IMR-90 (cell line): ENCODE results near the gene IMPG2. TPM values are rescaled to one million over a fixed set of nuclear protein-coding genes. Genes with fewer than 3 reads are reported as not detected.

Experiments
- ATAC-seq: fragments of 200-7000 bp; cut with Tn5 transposase; 2 replicates; pipeline ENCODE4 v1.9.1; 2020; ENCODE audit warnings: low read depth, mild to moderate bottlenecking, moderate library complexity
- BruUV-seq: library from RNA; stranded (reverse); fragments of 400-500 nt; replicated peaks from 2 replicates; lab custom pipeline; 2021; lab: Mats Ljungman, UMichigan
- CTCF ChIA-PET: fragments of 300-600 bp; formaldehyde crosslinking; extraction: SDS; loops from one replicate; lab custom pipeline; 2021; ENCODE audit warnings: antibody characterized with exemption; lab: Yijun Ruan, JAX
- POLR2A ChIA-PET: fragments of 300-600 bp; sonication (Branson Sonifier 250); formaldehyde crosslinking; loops from one replicate; lab custom pipeline; 2022; ENCODE audit warnings: antibody characterized with exemption; ENCODE audit not compliant: unreplicated experiment; lab: Charles Lee
- DNase-seq: peaks from one replicate; pipeline ENCODE4 v3.0.0; 2013
- H2AFZ ChIP-seq: replicated peaks from 2 replicates; pipeline ENCODE3; 2013; ENCODE audit warnings: low read length, mild to moderate bottlenecking; ENCODE audit not compliant: poor library complexity
- H2AK5ac ChIP-seq: 2 replicates; pipeline ENCODE4 v1.6.1; 2013; ENCODE audit warnings: low read depth, low read length, inconsistent platforms
- H2AK9ac ChIP-seq: replicated peaks from 2 replicates; pipeline ENCODE3; 2013; ENCODE audit warnings: mild to moderate bottlenecking, low read depth, low read length, moderate library complexity; ENCODE audit not compliant: poor library complexity
- H2BK120ac ChIP-seq: 2 replicates; pipeline ENCODE4 v1.6.1; 2013; ENCODE audit warnings: low read depth, low read length, inconsistent platforms
- H2BK15ac ChIP-seq: 3 replicates; pipeline ENCODE4 v1.6.1; 2013; ENCODE audit warnings: low read depth, low read length, inconsistent platforms
- H2BK20ac ChIP-seq: 2 replicates; pipeline ENCODE4 v1.6.1; 2013; ENCODE audit warnings: low read depth, mild to moderate bottlenecking, inconsistent platforms, low read length, moderate library complexity
- H2BK5ac ChIP-seq: 2 replicates; pipeline ENCODE4 v1.6.1; 2013; ENCODE audit warnings: mild to moderate bottlenecking, low read depth, low read length, inconsistent platforms; ENCODE audit not compliant: poor library complexity, severe bottlenecking
- H3K14ac ChIP-seq: replicated peaks from 2 replicates; pipeline ENCODE4 v1.6.1; 2013; ENCODE audit warnings: low read depth, low read length, inconsistent platforms
- H3K18ac ChIP-seq: 2 replicates; pipeline ENCODE4 v1.6.1; 2013; ENCODE audit warnings: low read depth, low read length, control low read depth
- H3K23ac ChIP-seq: 2 replicates; pipeline ENCODE4 v1.6.1; 2013; ENCODE audit warnings: low read depth, low read length, inconsistent platforms
- H3K27ac ChIP-seq: 2 replicates; pipeline ENCODE4 v1.5.1; 2013; ENCODE audit warnings: mild to moderate bottlenecking, control low read depth, low read length; ENCODE audit not compliant: insufficient read depth
- H3K27me3 ChIP-seq: 2 replicates; pipeline ENCODE4 v1.6.1; 2013; ENCODE audit warnings: low read length; ENCODE audit not compliant: control insufficient read depth, insufficient read depth
- H3K36me3 ChIP-seq: 2 replicates; pipeline ENCODE4 v1.6.1; 2013; ENCODE audit warnings: low read length, mixed read lengths; ENCODE audit not compliant: control insufficient read depth, insufficient read depth
- H3K4ac ChIP-seq: 2 replicates; pipeline ENCODE4 v1.6.1; 2013; ENCODE audit warnings: low read depth, low read length, inconsistent platforms
- H3K4me1 ChIP-seq: 2 replicates; pipeline ENCODE4 v1.6.1; 2013; ENCODE audit warnings: low read length, mixed read lengths; ENCODE audit not compliant: control insufficient read depth, insufficient read depth
- H3K4me2 ChIP-seq: 2 replicates; pipeline ENCODE4 v1.6.1; 2013; ENCODE audit warnings: low read depth, mild to moderate bottlenecking, control low read depth, low read length, moderate library complexity
- H3K4me3 ChIP-seq: 2 replicates; pipeline ENCODE4 v1.5.1; 2013; ENCODE audit warnings: low read depth, mild to moderate bottlenecking, control low read depth, low read length, moderate library complexity; ENCODE audit not compliant: insufficient read depth
- H3K56ac ChIP-seq: 2 replicates; pipeline ENCODE4 v1.6.1; 2013; ENCODE audit warnings: low read length, inconsistent platforms; ENCODE audit not compliant: insufficient read depth; ENCODE audit errors: extremely low read depth
- H3K79me1 ChIP-seq, 2 experiments: 2 replicates each; pipeline ENCODE4 v1.6.1; 2013; ENCODE audit warnings: low read length in 2 of 2, inconsistent platforms in 1 of 2, low read depth in 1 of 2
- H3K9ac ChIP-seq: 2 replicates; pipeline ENCODE4 v1.6.1; 2013; ENCODE audit warnings: low read depth, low read length, control low read depth
- H3K9me1 ChIP-seq: 2 replicates; pipeline ENCODE4 v1.6.1; 2013; ENCODE audit warnings: low read length, inconsistent platforms; ENCODE audit not compliant: insufficient read depth
- H3K9me3 ChIP-seq: 2 replicates; pipeline ENCODE4 v1.6.1; 2013; ENCODE audit warnings: low read length; ENCODE audit not compliant: control insufficient read depth, insufficient read depth
- H4K20me1 ChIP-seq: 2 replicates; pipeline ENCODE4 v1.6.1; 2013; ENCODE audit warnings: low read length, inconsistent platforms; ENCODE audit not compliant: insufficient read depth
- H4K5ac ChIP-seq: 2 replicates; pipeline ENCODE4 v1.6.1; 2013; ENCODE audit warnings: mild to moderate bottlenecking, low read depth, low read length, control low read depth
- H4K8ac ChIP-seq, 2 experiments: 2 replicates each; pipeline ENCODE4 v1.6.1; 2013; ENCODE audit warnings: low read depth in 2 of 2, low read length in 2 of 2, control low read depth in 1 of 2, inconsistent platforms in 1 of 2
- H4K91ac ChIP-seq: 2 replicates; pipeline ENCODE4 v1.6.1; 2013; ENCODE audit warnings: low read depth, low read length, inconsistent platforms; ENCODE audit not compliant: insufficient read depth
- BHLHE40 ChIP-seq: fragments of 150-350 bp; IDR thresholded peaks from 2 replicates; pipeline ENCODE4 v1.6.1; 2016; ENCODE audit warnings: mild to moderate bottlenecking, low read depth, low read length
- CEBPB ChIP-seq: IDR thresholded peaks from 2 replicates; pipeline ENCODE4 v1.6.1; 2012; ENCODE audit warnings: low read depth, low read length, improper control_type of control experiment
- CHD1 ChIP-seq: IDR thresholded peaks from 2 replicates; pipeline ENCODE4 v1.6.1; 2012; ENCODE audit warnings: low read depth, low read length, improper control_type of control experiment
- FOS ChIP-seq: fragments of 150-350 bp; IDR thresholded peaks from 2 replicates; pipeline ENCODE4 v1.6.1; 2016; ENCODE audit warnings: low read depth, low read length
- MAFK ChIP-seq: IDR thresholded peaks from 2 replicates; pipeline ENCODE4 v1.6.1; 2012; ENCODE audit warnings: low read depth, low read length, improper control_type of control experiment
- MAZ ChIP-seq: IDR thresholded peaks from 2 replicates; pipeline ENCODE4 v1.6.1; 2012; ENCODE audit warnings: low read depth, mild to moderate bottlenecking, low read length, improper control_type of control experiment, moderate library complexity, borderline replicate concordance
- MXI1 ChIP-seq: IDR thresholded peaks from 2 replicates; pipeline ENCODE4 v1.6.1; 2012; ENCODE audit warnings: low read depth, mild to moderate bottlenecking, low read length, moderate library complexity, borderline replicate concordance
- NFE2L2 ChIP-seq: fragments of 150-350 bp; IDR thresholded peaks from 2 replicates; pipeline ENCODE4 v1.6.1; 2016; ENCODE audit warnings: low read depth, mild to moderate bottlenecking, low read length
- POLR2A ChIP-seq: IDR thresholded peaks from 2 replicates; pipeline ENCODE4 v1.6.1; 2012; ENCODE audit warnings: mild to moderate bottlenecking, low read depth, low read length
- RAD21 ChIP-seq: IDR thresholded peaks from 2 replicates; pipeline ENCODE4 v1.6.1; 2012; ENCODE audit warnings: low read length, improper control_type of control experiment
- RCOR1 ChIP-seq: IDR thresholded peaks from 2 replicates; pipeline ENCODE4 v1.6.1; 2012; ENCODE audit warnings: mild to moderate bottlenecking, low read length, improper control_type of control experiment; ENCODE audit not compliant: insufficient replicate concordance
- RFX5 ChIP-seq: IDR thresholded peaks from 2 replicates; pipeline ENCODE4 v1.8.0; 2012; ENCODE audit warnings: low read depth, mild to moderate bottlenecking, low read length, moderate library complexity
- SMC3 ChIP-seq: fragments of 150-350 bp; IDR thresholded peaks from 2 replicates; pipeline ENCODE4 v1.6.1; 2016; ENCODE audit warnings: low read depth, mild to moderate bottlenecking, antibody characterized with exemption, low read length, moderate library complexity
- WGBS, 2 experiments: methylation state at CpG; one replicate each; pipeline versions ENCODE4 v1.1.5 to v1.1.7; 2013; ENCODE audit warnings: missing lambda C conversion rate in 2 of 2; ENCODE audit not compliant: insufficient read length in 1 of 2; ENCODE audit errors: extremely low coverage in 2 of 2; 5-methylcytosine and 5-hydroxymethylcytosine counted together
- dilution Hi-C: fragments of 300-500 bp; cut with HindIII; formaldehyde crosslinking; loops from one replicate; pipeline ENCODE4 v1.14.3; 2018; ENCODE audit warnings: low sequenced_read_pairs; ENCODE audit not compliant: unreplicated experiment
- in situ Hi-C: fragments of 300-500 bp; cut with MboI; formaldehyde crosslinking; loops from 3 replicates; pipeline ENCODE4 v1.14.3; 2019; ENCODE audit warnings: low sequenced_read_pairs, inconsistent platforms, mixed read lengths
- intact Hi-C: fragments of 100-400 bp; cut with micrococcal nuclease; formaldehyde crosslinking; loops from 2 replicates; pipeline ENCODE4 v1.10.0; 2022
- polyA plus RNA-seq, 3 experiments: library from polyadenylated mRNA; depleted of rRNA; stranded (reverse); fragments of >200 nt; gene quantifications; 2 replicates each; pipeline ENCODE4 v1.2.3, GENCODE V29; 2012; ENCODE audit warnings: low replicate concordance in 1 of 3
- total RNA-seq: library from RNA; depleted of rRNA; stranded (reverse); fragments of >200 nt; gene quantifications from 2 replicates; pipeline ENCODE4 v1.2.3, GENCODE V29; 2012
- TF ChIP-seq, protein P1 (sequence below): fragments of 150-350 bp; IDR thresholded peaks from 2 replicates; pipeline ENCODE4 v1.6.1; 2017; ENCODE audit warnings: mild to moderate bottlenecking, antibody characterized with exemption, low read length, low read depth
- TF ChIP-seq, protein P2 (sequence below): conservative IDR thresholded peaks from 2 replicates; pipeline ENCODE4 v1.5.1; 2012; ENCODE audit warnings: mild to moderate bottlenecking, low read depth, low read length, improper control_type of control experiment
- TF ChIP-seq, protein P3 (sequence below): fragments of 150-350 bp; IDR thresholded peaks from 2 replicates; pipeline ENCODE4 v1.6.1; 2016; ENCODE audit warnings: low read depth, mild to moderate bottlenecking, low read length, moderate library complexity, borderline replicate concordance

The IMPG2 gene
- total and polyA plus RNA-seq, 2 of the 4 experiments (the other 2 are of a cell fraction): 0.10 to 0.18 TPM

DNA sequence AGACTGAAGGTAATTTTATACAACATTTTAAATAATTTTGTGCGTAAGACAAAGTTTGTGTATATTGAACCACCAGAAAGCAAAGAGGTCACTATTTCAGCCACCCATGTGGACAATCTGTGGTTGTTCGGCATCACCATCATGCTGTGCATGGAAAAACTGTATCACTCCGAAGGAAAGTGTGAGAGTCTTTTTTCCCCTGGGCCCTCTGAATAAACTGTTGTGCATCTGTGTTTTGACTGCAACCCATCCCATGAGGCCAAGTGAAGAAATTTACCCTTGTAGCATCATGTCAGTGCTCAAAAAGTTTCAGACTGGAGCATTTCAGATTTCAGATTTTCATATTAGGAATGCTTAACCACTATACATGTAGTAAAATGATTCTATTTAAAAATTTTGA is 85.3 kb downstream of the IMPG2 start:
- no peaks in the 10 kb centered on the region for H4K20me1 ChIP-seq
- in situ Hi-C loops: no loop called here
- WGBS, 2 experiments: no CpG with 5 or more reads among the region's 3 CpGs
- no peak overlapping the region for H3K4ac ChIP-seq
- no peak overlapping the region for H3K27ac ChIP-seq
- ChIA-PET CTCF (no interaction called here), POLR2A (no interaction called here)
- no peak overlapping the region for H3K9ac ChIP-seq
- H3K36me3 ChIP-seq: no peaks in the 10 kb centered on the region
- no peak overlapping the region for H3K14ac ChIP-seq
- intact Hi-C loops: no loop called here
- no peak overlapping the region for H4K91ac ChIP-seq
- H2BK120ac ChIP-seq: no peak overlapping the region
- no TSS peak for BruUV-seq
- H3K4me1 ChIP-seq: no peaks in the 10 kb centered on the region
- no peaks in the 10 kb centered on the region for H3K27me3 ChIP-seq
- no peak overlapping the region for H2BK20ac ChIP-seq
- H2AK9ac ChIP-seq: no peak overlapping the region
- dilution Hi-C loops: no loop called here
- TF ChIP-seq MXI1: no peak
- TF ChIP-seq POLR2A: no peak
- TF ChIP-seq MAZ: no peak
- TF ChIP-seq BHLHE40: no peak
- TF ChIP-seq SMC3: no peak
- no peak for TF ChIP-seq RAD21
- TF ChIP-seq, protein P1, sequence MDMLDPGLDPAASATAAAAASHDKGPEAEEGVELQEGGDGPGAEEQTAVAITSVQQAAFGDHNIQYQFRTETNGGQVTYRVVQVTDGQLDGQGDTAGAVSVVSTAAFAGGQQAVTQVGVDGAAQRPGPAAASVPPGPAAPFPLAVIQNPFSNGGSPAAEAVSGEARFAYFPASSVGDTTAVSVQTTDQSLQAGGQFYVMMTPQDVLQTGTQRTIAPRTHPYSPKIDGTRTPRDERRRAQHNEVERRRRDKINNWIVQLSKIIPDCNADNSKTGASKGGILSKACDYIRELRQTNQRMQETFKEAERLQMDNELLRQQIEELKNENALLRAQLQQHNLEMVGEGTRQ: no peak
- TF ChIP-seq MAFK: no peak
- TF ChIP-seq RFX5: no peak
- TF ChIP-seq, protein P2, sequence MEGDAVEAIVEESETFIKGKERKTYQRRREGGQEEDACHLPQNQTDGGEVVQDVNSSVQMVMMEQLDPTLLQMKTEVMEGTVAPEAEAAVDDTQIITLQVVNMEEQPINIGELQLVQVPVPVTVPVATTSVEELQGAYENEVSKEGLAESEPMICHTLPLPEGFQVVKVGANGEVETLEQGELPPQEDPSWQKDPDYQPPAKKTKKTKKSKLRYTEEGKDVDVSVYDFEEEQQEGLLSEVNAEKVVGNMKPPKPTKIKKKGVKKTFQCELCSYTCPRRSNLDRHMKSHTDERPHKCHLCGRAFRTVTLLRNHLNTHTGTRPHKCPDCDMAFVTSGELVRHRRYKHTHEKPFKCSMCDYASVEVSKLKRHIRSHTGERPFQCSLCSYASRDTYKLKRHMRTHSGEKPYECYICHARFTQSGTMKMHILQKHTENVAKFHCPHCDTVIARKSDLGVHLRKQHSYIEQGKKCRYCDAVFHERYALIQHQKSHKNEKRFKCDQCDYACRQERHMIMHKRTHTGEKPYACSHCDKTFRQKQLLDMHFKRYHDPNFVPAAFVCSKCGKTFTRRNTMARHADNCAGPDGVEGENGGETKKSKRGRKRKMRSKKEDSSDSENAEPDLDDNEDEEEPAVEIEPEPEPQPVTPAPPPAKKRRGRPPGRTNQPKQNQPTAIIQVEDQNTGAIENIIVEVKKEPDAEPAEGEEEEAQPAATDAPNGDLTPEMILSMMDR: no peak
- no peak for TF ChIP-seq NFE2L2
- TF ChIP-seq CHD1: no peak
- TF ChIP-seq RCOR1: no peak
- no peak for TF ChIP-seq CEBPB
- no peak for TF ChIP-seq FOS
- TF ChIP-seq, protein P3, sequence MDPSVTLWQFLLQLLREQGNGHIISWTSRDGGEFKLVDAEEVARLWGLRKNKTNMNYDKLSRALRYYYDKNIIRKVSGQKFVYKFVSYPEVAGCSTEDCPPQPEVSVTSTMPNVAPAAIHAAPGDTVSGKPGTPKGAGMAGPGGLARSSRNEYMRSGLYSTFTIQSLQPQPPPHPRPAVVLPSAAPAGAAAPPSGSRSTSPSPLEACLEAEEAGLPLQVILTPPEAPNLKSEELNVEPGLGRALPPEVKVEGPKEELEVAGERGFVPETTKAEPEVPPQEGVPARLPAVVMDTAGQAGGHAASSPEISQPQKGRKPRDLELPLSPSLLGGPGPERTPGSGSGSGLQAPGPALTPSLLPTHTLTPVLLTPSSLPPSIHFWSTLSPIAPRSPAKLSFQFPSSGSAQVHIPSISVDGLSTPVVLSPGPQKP: no peak
- no peak overlapping the region for H2BK15ac ChIP-seq
- H3K18ac ChIP-seq: no peak overlapping the region
- H2BK5ac ChIP-seq: no peak overlapping the region
- DNase-seq (no peak), ATAC-seq (no peak)
- no peak overlapping the region for H2AFZ ChIP-seq
- H3K56ac ChIP-seq: no peak overlapping the region
- H3K23ac ChIP-seq: no peak overlapping the region
- no peak overlapping the region for H2AK5ac ChIP-seq
- no peaks in the 10 kb centered on the region for H3K9me3 ChIP-seq
- H4K5ac ChIP-seq: no peak overlapping the region
- no peak overlapping the region for H4K8ac ChIP-seq
- no peaks in the 10 kb centered on the region for H3K79me1 ChIP-seq
- no peak overlapping the region for H3K4me2 ChIP-seq
- no peak overlapping the region for H3K4me3 ChIP-seq
- no peaks in the 10 kb centered on the region for H3K9me1 ChIP-seq
